Parathyroid adenoma (tissue), 2 donors: Measurements from ENCODE around the gene PLAGL1.

Experiments
- H2AFZ ChIP-seq: fragments of 300-600 bp; sonication (generic); one replicate; pipeline ENCODE4 v1.7.0; 2017; ENCODE audit warnings: antibody characterized with exemption, mild to moderate bottlenecking
- H3K27ac ChIP-seq: fragments of 300-600 bp; sonication (generic); one replicate; pipeline ENCODE4 v1.7.0; 2017
- H3K27me3 ChIP-seq: fragments of 300-600 bp; sonication (generic); one replicate; pipeline ENCODE4 v1.7.0; 2017; ENCODE audit warnings: low read length; ENCODE audit not compliant: control insufficient read depth, insufficient read depth
- H3K36me3 ChIP-seq: fragments of 300-600 bp; sonication (generic); one replicate; pipeline ENCODE4 v1.7.0; 2017; ENCODE audit warnings: low read length; ENCODE audit not compliant: control insufficient read depth, insufficient read depth
- H3K4me1 ChIP-seq: fragments of 300-600 bp; sonication (generic); one replicate; pipeline ENCODE4 v1.7.0; 2017; ENCODE audit warnings: control low read depth
- H3K4me2 ChIP-seq: fragments of 300-600 bp; sonication (generic); one replicate; pipeline ENCODE4 v1.7.0; 2017; ENCODE audit warnings: low read length
- H3K4me3 ChIP-seq: fragments of 300-600 bp; sonication (generic); one replicate; pipeline ENCODE4 v1.7.0; 2017; ENCODE audit warnings: low read depth, low read length
- H3K79me2 ChIP-seq: fragments of 300-600 bp; sonication (generic); one replicate; pipeline ENCODE4 v1.7.0; 2017; ENCODE audit warnings: control low read depth
- H3K9ac ChIP-seq: fragments of 300-600 bp; sonication (generic); one replicate; pipeline ENCODE4 v1.7.0; 2017; ENCODE audit warnings: mild to moderate bottlenecking
- H3K9me3 ChIP-seq: fragments of 300-600 bp; sonication (generic); one replicate; pipeline ENCODE4 v1.7.0; 2017; ENCODE audit warnings: low read length; ENCODE audit not compliant: control insufficient read depth
- CTCF ChIP-seq: fragments of 300-600 bp; sonication (generic); IDR thresholded peaks from one replicate; pipeline ENCODE4 v1.7.0; 2017; ENCODE audit warnings: antibody characterized with exemption, mild to moderate bottlenecking
- donor health status: primary hyperparathyroidism.

Gene PLAGL1

GRCh38 chr6:143894655-143895054 lies 113.4 kb downstream of the PLAGL1 start:
- H2AFZ ChIP-seq, result no peak overlapping the region
- no peak overlapping the region for H3K4me3 ChIP-seq
- no peak overlapping the region for H3K4me2 ChIP-seq
- TF ChIP-seq CTCF, result no peak
- no peak overlapping the region for H3K27ac ChIP-seq
- H3K27me3 ChIP-seq, result no peaks in the 10 kb centered on the region
- H3K36me3 ChIP-seq, result no peaks in the 10 kb centered on the region
- H3K9ac ChIP-seq, result no peak overlapping the region
- H3K9me3 ChIP-seq, result no peaks in the 10 kb centered on the region
- no peaks in the 10 kb centered on the region for H3K79me2 ChIP-seq
- H3K4me1 ChIP-seq, result no peaks in the 10 kb centered on the region
